Nephron progenitor cell (in vitro differentiated cells): ENCODE data around the gene GMDS.
A peak's percentile ranks its signal among the peaks of the same experiment; 100 is the strongest.

ENCODE experiments used
- DNase-seq: peaks from one replicate; pipeline ENCODE4 v3.0.0; 2021
- H3K27ac Mint-ChIP-seq: 2 replicates; pipeline ENCODE4 v1.8.0; 2021; ENCODE audit warnings: mild to moderate bottlenecking, moderate library complexity, mixed read lengths
- H3K27me3 Mint-ChIP-seq: 2 replicates; pipeline ENCODE4 v1.8.0; 2021; ENCODE audit warnings: mild to moderate bottlenecking, low read depth, mixed read lengths; ENCODE audit not compliant: poor library complexity
- H3K36me3 Mint-ChIP-seq: 2 replicates; pipeline ENCODE4 v1.8.0; 2021; ENCODE audit warnings: low read depth, mixed read lengths
- H3K4me1 Mint-ChIP-seq: 2 replicates; pipeline ENCODE4 v1.8.0; 2021; ENCODE audit warnings: mixed read lengths
- H3K4me3 Mint-ChIP-seq: 2 replicates; pipeline ENCODE4 v1.8.0; 2021; ENCODE audit warnings: mild to moderate bottlenecking, moderate library complexity, mixed read lengths
- H3K9me3 Mint-ChIP-seq: 2 replicates; pipeline ENCODE4 v1.8.0; 2021; ENCODE audit warnings: mild to moderate bottlenecking, moderate library complexity, mixed read lengths
- CTCF ChIP-seq: fragments of 200-600 bp; sonication (generic); IDR thresholded peaks from 2 replicates; pipeline ENCODE4 v1.5.0; 2021; ENCODE audit warnings: antibody characterized with exemption

GMDS gene

GRCh38 chr6:1855890-1856289, 389.5 kb downstream of the GMDS start:
- no peaks in the 10 kb centered on the region for H3K36me3 Mint-ChIP-seq
- H3K27me3 Mint-ChIP-seq = peaks cover 23% of the 10 kb centered on the region
- no peaks in the 10 kb centered on the region for H3K9me3 Mint-ChIP-seq
- TF ChIP-seq CTCF = no peak
- H3K4me3 Mint-ChIP-seq = no peak overlapping the region
- no peak for DNase-seq
- H3K27ac Mint-ChIP-seq = no peak overlapping the region
- peaks cover 33% of the 10 kb centered on the region for H3K4me1 Mint-ChIP-seq

GRCh38 chr6:1854296-1854695, 391.1 kb downstream of the GMDS start:
- TF ChIP-seq CTCF = no peak
- Mint-ChIP-seq H3K9me3 (no peaks in the 10 kb centered on the region), H3K4me1 (peaks cover 38% of the 10 kb centered on the region), H3K4me3 (no peak overlapping the region), H3K36me3 (no peaks in the 10 kb centered on the region), H3K27ac (no peak overlapping the region), H3K27me3 (peaks cover 32% of the 10 kb centered on the region)
- DNase-seq = no peak

- no peak for TF ChIP-seq CTCF
- no peak for DNase-seq
- peaks cover 37% of the 10 kb centered on the region for H3K27me3 Mint-ChIP-seq
- peaks cover 36% of the 10 kb centered on the region for H3K4me1 Mint-ChIP-seq
- H3K9me3 Mint-ChIP-seq = no peaks in the 10 kb centered on the region
- H3K36me3 Mint-ChIP-seq = no peaks in the 10 kb centered on the region
- H3K27ac Mint-ChIP-seq = no peak overlapping the region
- no peak overlapping the region for H3K4me3 Mint-ChIP-seq
Observed at GRCh38 chr6:1853761-1854160, 391.6 kb downstream of the GMDS start.

GRCh38 chr6:1851681-1852456, 393.5 kb downstream of the GMDS start:
- Mint-ChIP-seq H3K4me1 (peaks cover 31% of the 10 kb centered on the region), H3K27ac (no peak overlapping the region)

GRCh38 chr6:1850840-1851157, 394.6 kb downstream of the GMDS start:
- DNase-seq = no peak
- peaks cover 25% of the 10 kb centered on the region for H3K4me1 Mint-ChIP-seq
- no peak for TF ChIP-seq CTCF
- peaks cover 25% of the 10 kb centered on the region for H3K9me3 Mint-ChIP-seq
- H3K36me3 Mint-ChIP-seq = peaks cover 29% of the 10 kb centered on the region
- no peak overlapping the region for H3K27ac Mint-ChIP-seq
- H3K27me3 Mint-ChIP-seq = peaks cover 53% of the 10 kb centered on the region
- peak overlapping the region; percentile 7 for H3K4me3 Mint-ChIP-seq

More at GRCh38 chr6:1851681-1852456, 393.5 kb downstream of the GMDS start:
- Mint-ChIP-seq H3K36me3 (peaks cover 19% of the 10 kb centered on the region), H3K27me3 (peaks cover 46% of the 10 kb centered on the region), H3K4me3 (no peak overlapping the region), H3K9me3 (peaks cover 14% of the 10 kb centered on the region)
- TF ChIP-seq CTCF = no peak
- DNase-seq = no peak

GRCh38 chr6:1850121-1850839, 395.1 kb downstream of the GMDS start:
- H3K4me1 Mint-ChIP-seq = peaks cover 25% of the 10 kb centered on the region
- peaks cover 34% of the 10 kb centered on the region for H3K36me3 Mint-ChIP-seq
- H3K4me3 Mint-ChIP-seq = no peak overlapping the region
- TF ChIP-seq CTCF = no peak
- H3K27ac Mint-ChIP-seq = no peak overlapping the region
- no peak for DNase-seq
- peaks cover 53% of the 10 kb centered on the region for H3K27me3 Mint-ChIP-seq
- peaks cover 30% of the 10 kb centered on the region for H3K9me3 Mint-ChIP-seq
